Body of pancreas (tissue), 4 donors: Measurements from ENCODE around the gene SMO. TPM values are rescaled to one million over a fixed set of nuclear protein-coding genes. Genes with fewer than 3 reads are reported as not detected.
A peak's percentile ranks its signal among the peaks of the same experiment; 100 is the strongest.

Source experiments
- ATAC-seq: fragments of 150-250 bp; one replicate; pipeline ENCODE4 v1.9.1; 2016
- DNase-seq, 4 donors: peaks; one replicate each; pipeline ENCODE4 v3.0.0-alpha.2; 2019
- H3K27ac ChIP-seq, 4 donors: fragments of 200-600 bp; sonication (generic); 1 replicate in 3 of 4; 2 replicates in 1 of 4; pipeline versions ENCODE4 v1.5.1 to v1.6.1; 2016 to 2019; ENCODE audit warnings: mild to moderate bottlenecking in 1 of 4, mixed read lengths in 1 of 4, moderate library complexity in 1 of 4
- H3K27me3 ChIP-seq, 2 donors: fragments of 200-600 bp; sonication (generic); one replicate each; pipeline ENCODE4 v1.6.0; 2016; ENCODE audit warnings: mild to moderate bottlenecking in 1 of 2
- H3K36me3 ChIP-seq, 2 donors: fragments of 200-600 bp; sonication (generic); replicated peaks in 1 of 2; 2 replicates each; pipeline ENCODE4 v1.5.1; 2016; ENCODE audit warnings: low read depth in 2 of 2; ENCODE audit not compliant: insufficient read depth in 1 of 2
- H3K4me1 ChIP-seq: fragments of 200-600 bp; sonication (generic); one replicate; pipeline ENCODE4 v1.6.0; 2016
- H3K4me3 ChIP-seq, 2 donors: fragments of 200-600 bp; sonication (generic); 1 replicate in 1 of 2; 2 replicates in 1 of 2; pipeline ENCODE4 v1.5.1; 2016 to 2019
- H3K9me3 ChIP-seq, 3 donors: fragments of 200-600 bp; sonication (generic); 1 replicate in 2 of 3; 2 replicates in 1 of 3; pipeline ENCODE4 v1.5.1; 2016
- POLR2A ChIP-seq, 3 donors: fragments of 450-650 bp; IDR thresholded peaks; one replicate each; pipeline ENCODE4 v1.6.1; 2016; ENCODE audit warnings: antibody characterized with exemption in 3 of 3, mild to moderate bottlenecking in 2 of 3
- WGBS, 2 donors: methylation state at CpG; one replicate each; pipeline ENCODE4 v1.1.5; 2017; 5-methylcytosine and 5-hydroxymethylcytosine counted together
- intact Hi-C: fragments of 100-400 bp; cut with DNase I; formaldehyde crosslinking; loops from one replicate; pipeline ENCODE4 v1.15.1; 2023
- total RNA-seq, 2 donors: library from RNA; depleted of rRNA; stranded (reverse); fragments of >200 nt; gene quantifications; one replicate each; pipeline ENCODE4 v1.1.0, GENCODE V29; 2016
- TF ChIP-seq, protein P1 (sequence below), 7 experiments: fragments of 450-650 bp in 4 of 7; fragments of 200-600 bp in 3 of 7; sonication (generic) in 3 of 7; IDR thresholded peaks; one replicate each; pipeline ENCODE4 v1.5.1; 2016 to 2019; ENCODE audit warnings: antibody characterized with exemption in 7 of 7

SMO gene
- total RNA-seq, 2 donors from 2014 or later: 6.5 to 12.2 TPM

DNA sequence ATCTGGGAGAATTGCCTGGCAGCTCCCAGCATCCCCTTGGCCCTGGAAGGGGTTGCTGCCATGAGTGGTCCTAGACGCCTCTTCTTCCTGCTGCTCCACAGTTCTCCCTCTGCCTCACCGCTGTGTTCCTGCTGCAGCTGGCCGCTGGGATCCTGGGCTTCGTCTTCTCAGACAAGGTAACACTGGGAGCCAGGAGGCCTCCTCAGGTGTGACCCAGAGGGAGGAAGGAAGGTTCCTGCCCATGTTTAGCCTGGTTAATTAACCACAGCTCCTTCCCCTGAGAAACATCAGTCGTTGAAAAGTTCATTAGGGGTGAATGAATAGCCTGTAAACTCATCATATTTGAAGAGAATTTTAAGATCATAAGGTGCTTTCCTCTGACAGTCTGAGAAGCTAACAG, 25.7 kb upstream of the SMO start:
- no peaks in the 10 kb centered on the region for H3K9me3 ChIP-seq
- H3K27me3 ChIP-seq: no peaks in the 10 kb centered on the region
- no peaks in the 10 kb centered on the region for H3K4me1 ChIP-seq
- TF ChIP-seq POLR2A (IDR thresholded peaks at IDR 0.05): no peak
- TF ChIP-seq, protein P1, sequence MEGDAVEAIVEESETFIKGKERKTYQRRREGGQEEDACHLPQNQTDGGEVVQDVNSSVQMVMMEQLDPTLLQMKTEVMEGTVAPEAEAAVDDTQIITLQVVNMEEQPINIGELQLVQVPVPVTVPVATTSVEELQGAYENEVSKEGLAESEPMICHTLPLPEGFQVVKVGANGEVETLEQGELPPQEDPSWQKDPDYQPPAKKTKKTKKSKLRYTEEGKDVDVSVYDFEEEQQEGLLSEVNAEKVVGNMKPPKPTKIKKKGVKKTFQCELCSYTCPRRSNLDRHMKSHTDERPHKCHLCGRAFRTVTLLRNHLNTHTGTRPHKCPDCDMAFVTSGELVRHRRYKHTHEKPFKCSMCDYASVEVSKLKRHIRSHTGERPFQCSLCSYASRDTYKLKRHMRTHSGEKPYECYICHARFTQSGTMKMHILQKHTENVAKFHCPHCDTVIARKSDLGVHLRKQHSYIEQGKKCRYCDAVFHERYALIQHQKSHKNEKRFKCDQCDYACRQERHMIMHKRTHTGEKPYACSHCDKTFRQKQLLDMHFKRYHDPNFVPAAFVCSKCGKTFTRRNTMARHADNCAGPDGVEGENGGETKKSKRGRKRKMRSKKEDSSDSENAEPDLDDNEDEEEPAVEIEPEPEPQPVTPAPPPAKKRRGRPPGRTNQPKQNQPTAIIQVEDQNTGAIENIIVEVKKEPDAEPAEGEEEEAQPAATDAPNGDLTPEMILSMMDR (IDR thresholded peaks at IDR 0.05): no peak
- peaks cover 0 to 1% of the 10 kb centered on the region in 2 donors for H3K36me3 ChIP-seq
- H3K4me3 ChIP-seq: no peak overlapping the region
- 74 to 76% methylated on average over 4 to 5 of the region's 5 CpGs for WGBS, 2 donors
- no peak for DNase-seq
- no peak for ATAC-seq
- intact Hi-C loops: loop anchor here (5.0 kb wide), 1 partner anchor 45 kb away; no protein-coding TSS in a partner anchor
- no peak overlapping the region for H3K27ac ChIP-seq

DNA sequence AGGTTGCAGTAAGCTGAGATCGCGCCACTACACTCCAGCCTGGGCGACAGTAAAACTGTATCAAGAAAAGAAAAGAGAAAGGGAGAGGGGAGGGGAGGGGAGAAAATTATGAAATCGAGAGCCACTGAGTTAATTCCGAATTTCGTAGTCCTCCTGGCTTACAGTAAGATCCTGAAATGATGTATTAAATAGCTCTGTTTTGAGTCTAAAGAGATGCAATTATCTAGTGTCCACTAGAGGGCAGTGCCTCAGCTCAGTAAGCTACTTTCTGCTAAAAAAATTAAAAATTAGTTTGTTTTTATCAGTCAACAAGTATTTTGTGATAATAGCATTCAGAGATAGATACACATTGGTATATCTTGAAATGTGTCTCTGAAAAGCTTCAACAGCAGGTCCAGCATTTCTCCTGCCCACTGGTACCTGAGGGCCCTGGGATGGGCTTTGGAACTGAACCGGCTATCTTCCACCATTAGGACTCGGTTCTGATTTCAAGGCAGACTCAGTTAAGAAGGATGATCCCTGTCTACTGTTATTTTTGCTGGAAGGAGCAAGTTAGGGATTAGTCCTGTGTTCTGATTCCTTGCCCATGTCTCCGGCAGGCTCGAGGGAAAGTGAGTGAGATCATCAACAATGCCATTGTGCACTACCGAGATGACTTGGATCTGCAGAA, 24.4 kb upstream of the SMO start:
- no peaks in the 10 kb centered on the region for H3K9me3 ChIP-seq
- WGBS, 2 donors: 58 to 62% methylated on average over 11 of the region's 11 CpGs
- no peaks in the 10 kb centered on the region for H3K4me1 ChIP-seq
- no peaks in the 10 kb centered on the region for H3K27me3 ChIP-seq
- intact Hi-C loops: loop anchor here (5.0 kb wide), 1 partner anchor 43 kb away; no protein-coding TSS in a partner anchor
- TF ChIP-seq POLR2A (IDR thresholded peaks at IDR 0.05): no peak
- TF ChIP-seq, protein P1 (IDR thresholded peaks at IDR 0.05): peak; percentile 65 to 91 (median 71)
- DNase-seq: no peak
- peak; percentile 55 for ATAC-seq
- peaks cover 0 to 1% of the 10 kb centered on the region in 2 donors for H3K36me3 ChIP-seq
- no peak overlapping the region for H3K27ac ChIP-seq
- H3K4me3 ChIP-seq: no peak overlapping the region

DNA sequence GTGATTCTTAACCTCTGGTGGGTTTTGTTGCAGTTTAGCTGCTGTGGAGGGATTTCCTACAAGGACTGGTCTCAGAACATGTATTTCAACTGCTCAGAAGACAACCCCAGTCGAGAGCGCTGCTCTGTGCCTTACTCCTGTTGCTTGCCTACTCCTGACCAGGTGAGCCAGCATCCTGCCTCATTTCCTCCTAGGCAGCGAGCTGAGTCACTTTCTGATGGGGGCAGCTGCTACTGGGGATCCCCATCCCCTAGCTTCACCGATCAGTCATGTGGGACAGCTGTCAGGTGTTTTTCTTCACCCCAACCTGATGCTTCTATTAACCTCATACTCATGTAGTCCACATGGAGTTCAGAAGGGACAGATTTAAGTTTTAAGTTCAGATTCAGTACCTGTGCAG, 21.7 kb upstream of the SMO start:
- intact Hi-C loops: no loop called here
- no peaks in the 10 kb centered on the region for H3K27me3 ChIP-seq
- DNase-seq: no peak

DNA sequence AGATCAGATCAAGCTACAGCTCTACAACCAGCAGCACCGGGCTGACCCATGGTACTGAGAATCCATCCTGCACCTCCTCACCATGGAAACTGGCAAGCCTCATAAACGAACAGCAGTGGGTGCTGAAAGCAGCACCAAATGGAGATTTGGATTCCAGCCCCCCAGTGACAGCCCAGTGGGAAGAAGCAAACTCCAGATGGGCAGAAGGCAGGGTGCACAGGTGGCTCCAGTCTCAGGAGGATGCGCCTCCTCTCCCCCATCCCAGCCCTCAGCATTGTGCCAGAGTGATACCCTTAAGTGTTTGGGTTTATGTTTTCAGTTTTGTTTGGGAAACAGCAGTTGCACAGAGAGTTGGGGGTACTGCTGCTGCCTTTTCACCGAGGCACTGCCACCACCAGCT, 20.6 kb upstream of the SMO start:
- WGBS, 2 donors: 87 to 100% methylated on average over 2 to 4 of the region's 4 CpGs
- Histone ChIP-seq H3K36me3 (no peaks in the 10 kb centered on the region), H3K4me1 (no peaks in the 10 kb centered on the region), H3K27me3 (no peaks in the 10 kb centered on the region), H3K27ac (no peak overlapping the region), H3K9me3 (no peaks in the 10 kb centered on the region), H3K4me3 (no peak overlapping the region)
- no peak for TF ChIP-seq POLR2A (IDR thresholded peaks at IDR 0.05)
- TF ChIP-seq, protein P1 (IDR thresholded peaks at IDR 0.05): no peak
- no peak for ATAC-seq
- no peak for DNase-seq
- intact Hi-C loops: no loop called here

More for the DNA sequence above, 21.7 kb upstream of the SMO start:
- H3K4me1 ChIP-seq: no peaks in the 10 kb centered on the region
- H3K4me3 ChIP-seq: no peak overlapping the region
- ATAC-seq: no peak
- H3K9me3 ChIP-seq: no peaks in the 10 kb centered on the region
- no peak overlapping the region for H3K27ac ChIP-seq
- no peak for TF ChIP-seq POLR2A (IDR thresholded peaks at IDR 0.05)
- TF ChIP-seq, protein P1 (IDR thresholded peaks at IDR 0.05): no peak
- peaks cover 0 to 1% of the 10 kb centered on the region in 2 donors for H3K36me3 ChIP-seq
- 90 to 93% methylated on average over 4 of the region's 4 CpGs for WGBS, 2 donors
